Neural progenitor cell (in vitro differentiated cells): ENCODE data around the gene CASP10. TPM values are rescaled to one million over a fixed set of nuclear protein-coding genes. Genes with fewer than 3 reads are reported as not detected.

Experiments used
- DNase-seq: peaks from one replicate; pipeline ENCODE4 v3.0.0-alpha.2; 2016; ENCODE audit warnings: low spot score
- H2AFZ ChIP-seq: fragments of 200-600 bp; sonication (generic); replicated peaks from 2 replicates; pipeline ENCODE4 v1.6.1; 2016; ENCODE audit warnings: antibody characterized with exemption
- H3F3A ChIP-seq: fragments of 200-600 bp; sonication (generic); 2 replicates; pipeline ENCODE4 v1.6.1; 2016; ENCODE audit warnings: antibody characterized with exemption, low read depth
- H3K27ac ChIP-seq: fragments of 200-600 bp; sonication (generic); 2 replicates; pipeline ENCODE4 v1.5.1; 2016; ENCODE audit warnings: mild to moderate bottlenecking
- H3K27me3 ChIP-seq: fragments of 200-600 bp; sonication (generic); 2 replicates; pipeline ENCODE4 v1.6.1; 2016; ENCODE audit warnings: mild to moderate bottlenecking, moderate library complexity
- H3K36me3 ChIP-seq: fragments of 200-600 bp; sonication (generic); 2 replicates; pipeline ENCODE4 v1.5.1; 2016
- H3K4me1 ChIP-seq: fragments of 200-600 bp; sonication (generic); 2 replicates; pipeline ENCODE4 v1.6.1; 2016; ENCODE audit warnings: mixed run types
- H3K4me2 ChIP-seq: fragments of 200-600 bp; sonication (generic); 2 replicates; pipeline ENCODE4 v1.6.1; 2016
- H3K4me3 ChIP-seq: fragments of 200-600 bp; sonication (generic); 2 replicates; pipeline ENCODE4 v1.5.1; 2016
- H3K79me2 ChIP-seq: fragments of 200-600 bp; sonication (generic); 2 replicates; pipeline ENCODE4 v1.6.1; 2016; ENCODE audit warnings: low read depth
- H3K9ac ChIP-seq: fragments of 200-600 bp; sonication (generic); 2 replicates; pipeline ENCODE4 v1.6.1; 2016
- H3K9me3 ChIP-seq: fragments of 200-600 bp; sonication (generic); 2 replicates; pipeline ENCODE4 v1.5.1; 2016; ENCODE audit warnings: low read depth
- H4K20me1 ChIP-seq: fragments of 200-600 bp; sonication (generic); 2 replicates; pipeline ENCODE4 v1.6.1; 2016; ENCODE audit warnings: low read depth
- H3K27ac Mint-ChIP-seq: 3 replicates; pipeline ENCODE4 v1.8.0; 2021; ENCODE audit warnings: mixed read lengths
- H3K27me3 Mint-ChIP-seq: 2 replicates; pipeline ENCODE4 v1.8.0; 2022; ENCODE audit warnings: low read depth, mild to moderate bottlenecking, inconsistent platforms, moderate library complexity, mixed read lengths; ENCODE audit not compliant: insufficient read depth
- H3K36me3 Mint-ChIP-seq: 3 replicates; pipeline ENCODE4 v1.8.0; 2021; ENCODE audit warnings: mixed read lengths
- H3K4me1 Mint-ChIP-seq: 3 replicates; pipeline ENCODE4 v1.8.0; 2021; ENCODE audit warnings: mixed read lengths
- H3K4me3 Mint-ChIP-seq: 3 replicates; pipeline ENCODE4 v1.8.0; 2021; ENCODE audit warnings: mild to moderate bottlenecking, moderate library complexity, mixed read lengths
- H3K9me3 Mint-ChIP-seq: 3 replicates; pipeline ENCODE4 v1.8.0; 2020; ENCODE audit warnings: mixed read lengths
- EZH2 ChIP-seq: fragments of 200-600 bp; sonication (generic); IDR thresholded peaks from 2 replicates; pipeline ENCODE4 v1.6.1; 2017; ENCODE audit warnings: antibody characterized with exemption, mild to moderate bottlenecking, moderate library complexity
- EZH2phosphoT487 ChIP-seq: fragments of 200-600 bp; sonication (generic); IDR thresholded peaks from 2 replicates; pipeline ENCODE4 v1.6.1; 2017; ENCODE audit warnings: antibody characterized with exemption
- total RNA-seq: library from RNA; depleted of rRNA; stranded (reverse); fragments of >200 nt; gene quantifications from 2 replicates; pipeline ENCODE4 v1.2.3, GENCODE V29; 2015; ENCODE audit warnings: low replicate concordance
- TF ChIP-seq, protein P1 (sequence below): fragments of 200-600 bp; sonication (generic); IDR thresholded peaks from 2 replicates; pipeline ENCODE4 v1.5.1; 2017; ENCODE audit warnings: antibody characterized with exemption, mild to moderate bottlenecking

Gene CASP10
- total RNA-seq, 1 donor from 2014 or later, result 2.2 TPM

GRCh38 chr2:201262718-201263117 is 79.8 kb downstream of the CASP10 start:
- H3F3A ChIP-seq, result peaks cover 6% of the 10 kb centered on the region
- H3K27ac Mint-ChIP-seq, result no peak overlapping the region
- H4K20me1 ChIP-seq, result no peaks in the 10 kb centered on the region
- peaks cover 4% of the 10 kb centered on the region for H3K27me3 Mint-ChIP-seq
- H3K4me1 Mint-ChIP-seq, result peaks cover 22% of the 10 kb centered on the region
- H3K4me3 Mint-ChIP-seq, result no peak overlapping the region
- H3K27me3 ChIP-seq, result no peaks in the 10 kb centered on the region
- no peaks in the 10 kb centered on the region for H3K36me3 Mint-ChIP-seq
- H3K36me3 ChIP-seq, result no peaks in the 10 kb centered on the region
- H3K4me3 ChIP-seq, result no peak overlapping the region
- TF ChIP-seq, protein P1, sequence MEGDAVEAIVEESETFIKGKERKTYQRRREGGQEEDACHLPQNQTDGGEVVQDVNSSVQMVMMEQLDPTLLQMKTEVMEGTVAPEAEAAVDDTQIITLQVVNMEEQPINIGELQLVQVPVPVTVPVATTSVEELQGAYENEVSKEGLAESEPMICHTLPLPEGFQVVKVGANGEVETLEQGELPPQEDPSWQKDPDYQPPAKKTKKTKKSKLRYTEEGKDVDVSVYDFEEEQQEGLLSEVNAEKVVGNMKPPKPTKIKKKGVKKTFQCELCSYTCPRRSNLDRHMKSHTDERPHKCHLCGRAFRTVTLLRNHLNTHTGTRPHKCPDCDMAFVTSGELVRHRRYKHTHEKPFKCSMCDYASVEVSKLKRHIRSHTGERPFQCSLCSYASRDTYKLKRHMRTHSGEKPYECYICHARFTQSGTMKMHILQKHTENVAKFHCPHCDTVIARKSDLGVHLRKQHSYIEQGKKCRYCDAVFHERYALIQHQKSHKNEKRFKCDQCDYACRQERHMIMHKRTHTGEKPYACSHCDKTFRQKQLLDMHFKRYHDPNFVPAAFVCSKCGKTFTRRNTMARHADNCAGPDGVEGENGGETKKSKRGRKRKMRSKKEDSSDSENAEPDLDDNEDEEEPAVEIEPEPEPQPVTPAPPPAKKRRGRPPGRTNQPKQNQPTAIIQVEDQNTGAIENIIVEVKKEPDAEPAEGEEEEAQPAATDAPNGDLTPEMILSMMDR, result no peak
- TF ChIP-seq EZH2phosphoT487, result no peak
- no peak for TF ChIP-seq EZH2
- no peak for DNase-seq
- no peak overlapping the region for H3K27ac ChIP-seq
- peaks cover 9% of the 10 kb centered on the region for H3K4me1 ChIP-seq
- H3K9me3 Mint-ChIP-seq, result no peaks in the 10 kb centered on the region
- H2AFZ ChIP-seq, result no peak overlapping the region
- no peaks in the 10 kb centered on the region for H3K9me3 ChIP-seq
- no peak overlapping the region for H3K9ac ChIP-seq
- no peaks in the 10 kb centered on the region for H3K79me2 ChIP-seq
- H3K4me2 ChIP-seq, result no peak overlapping the region

DNA sequence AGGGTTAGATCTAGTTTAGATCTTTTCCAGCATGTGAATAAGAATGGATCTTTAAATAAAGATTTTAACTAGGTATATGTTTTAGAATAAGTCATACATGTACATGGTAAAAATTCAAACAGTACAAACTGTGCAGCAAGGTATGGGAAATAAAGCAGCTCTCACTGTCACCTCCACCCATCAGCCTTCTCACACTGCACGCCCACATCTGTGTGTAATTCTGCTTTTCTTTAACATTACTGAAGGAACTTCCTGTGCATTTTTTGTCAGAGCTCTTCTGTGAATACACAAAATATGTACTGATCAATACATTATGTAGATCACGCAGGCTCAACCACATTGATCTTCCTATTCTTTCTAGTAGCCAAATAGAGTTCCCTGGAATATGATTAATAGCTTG is 80.8 kb downstream of the CASP10 start:
- Mint-ChIP-seq H3K9me3 (no peaks in the 10 kb centered on the region), H3K36me3 (no peaks in the 10 kb centered on the region), H3K4me1 (peaks cover 11% of the 10 kb centered on the region), H3K27me3 (peaks cover 4% of the 10 kb centered on the region), H3K4me3 (no peak overlapping the region), H3K27ac (no peak overlapping the region)
- Histone ChIP-seq H3K9ac (no peak overlapping the region), H4K20me1 (no peaks in the 10 kb centered on the region), H2AFZ (no peak overlapping the region), H3K36me3 (no peaks in the 10 kb centered on the region), H3K27ac (no peak overlapping the region), H3F3A (peaks cover 6% of the 10 kb centered on the region), H3K4me3 (no peak overlapping the region), H3K4me1 (no peaks in the 10 kb centered on the region), H3K9me3 (no peaks in the 10 kb centered on the region), H3K27me3 (no peaks in the 10 kb centered on the region), H3K79me2 (no peaks in the 10 kb centered on the region), H3K4me2 (no peak overlapping the region)
- TF ChIP-seq EZH2 (no peak), EZH2phosphoT487 (no peak)
- TF ChIP-seq, protein P1, result no peak
- DNase-seq, result no peak

GRCh38 chr2:201264472-201265173 is 81.7 kb downstream of the CASP10 start:
- no peaks in the 10 kb centered on the region for H3K36me3 Mint-ChIP-seq
- Histone ChIP-seq H2AFZ (no peak overlapping the region), H3K9me3 (no peaks in the 10 kb centered on the region), H3F3A (peaks cover 6% of the 10 kb centered on the region), H4K20me1 (no peaks in the 10 kb centered on the region), H3K9ac (no peak overlapping the region), H3K4me2 (no peak overlapping the region), H3K4me1 (no peaks in the 10 kb centered on the region), H3K4me3 (no peak overlapping the region), H3K79me2 (no peaks in the 10 kb centered on the region), H3K36me3 (no peaks in the 10 kb centered on the region), H3K27ac (no peak overlapping the region), H3K27me3 (no peaks in the 10 kb centered on the region)
- no peak for DNase-seq
- TF ChIP-seq, protein P1, result no peak
- TF ChIP-seq EZH2 (no peak), EZH2phosphoT487 (no peak)
- H3K27me3 Mint-ChIP-seq, result peaks cover 4% of the 10 kb centered on the region
- no peaks in the 10 kb centered on the region for H3K9me3 Mint-ChIP-seq
- no peak overlapping the region for H3K27ac Mint-ChIP-seq
- no peak overlapping the region for H3K4me3 Mint-ChIP-seq
- H3K4me1 Mint-ChIP-seq, result peaks cover 10% of the 10 kb centered on the region
